ENCODE data around the gene SLC30A7. TPM values are rescaled to one million over a fixed set of nuclear protein-coding genes. Genes with fewer than 3 reads are reported as not detected.

SLC30A7 gene
- total RNA-seq, 2 experiments from 2014 or later = 32.6 to 34.6 TPM

Other genes starting within 250 kb of the SLC30A7 start
- gene VCAM1, start 176.3 kb upstream of the SLC30A7 start, total RNA-seq = under 1 TPM; 0.51 to 0.53 TPM
- 1 to 10 TPM; 2.8 to 3.0 TPM for gene EXTL2, start 1.2 kb upstream of the SLC30A7 start, total RNA-seq
- gene DPH5, start 129.7 kb downstream of the SLC30A7 start, total RNA-seq = 10 to 100 TPM; 32.4 to 37.1 TPM